HG03460 (cell line): ENCODE data around the gene HYAL4.
"Not testable (repeated sequence)": the region's sequence is repeated elsewhere in the genome, so short reads cannot be mapped to it uniquely, and the experiment has no call there.

ENCODE experiments used
- ATAC-seq: cut with Tn5 transposase; IDR thresholded peaks from one replicate; pipeline ENCODE4 v1.9.1; 2021; ENCODE audit not compliant: unreplicated experiment

The HYAL4 gene

DNA sequence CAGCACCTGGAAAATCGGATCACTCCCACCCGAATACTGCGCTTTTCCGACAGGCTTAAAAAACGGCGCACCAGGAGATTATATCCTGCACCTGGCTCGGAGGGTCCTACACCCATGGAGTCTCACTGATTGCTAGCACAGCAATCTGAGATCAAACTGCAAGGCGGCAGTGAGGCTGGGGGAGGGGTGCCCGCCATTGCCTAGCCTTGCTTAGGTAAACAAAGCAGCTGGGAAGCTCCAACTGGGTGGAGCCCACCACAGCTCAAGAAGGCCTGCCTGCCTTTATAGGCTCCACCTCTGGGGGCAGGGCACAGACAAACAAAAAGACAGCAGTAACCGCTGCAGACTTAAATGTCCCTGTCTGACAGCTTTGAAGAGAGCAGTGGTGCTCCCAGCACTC is 49.8 kb downstream of the HYAL4 start:
- ATAC-seq: not testable (repeated sequence)

DNA sequence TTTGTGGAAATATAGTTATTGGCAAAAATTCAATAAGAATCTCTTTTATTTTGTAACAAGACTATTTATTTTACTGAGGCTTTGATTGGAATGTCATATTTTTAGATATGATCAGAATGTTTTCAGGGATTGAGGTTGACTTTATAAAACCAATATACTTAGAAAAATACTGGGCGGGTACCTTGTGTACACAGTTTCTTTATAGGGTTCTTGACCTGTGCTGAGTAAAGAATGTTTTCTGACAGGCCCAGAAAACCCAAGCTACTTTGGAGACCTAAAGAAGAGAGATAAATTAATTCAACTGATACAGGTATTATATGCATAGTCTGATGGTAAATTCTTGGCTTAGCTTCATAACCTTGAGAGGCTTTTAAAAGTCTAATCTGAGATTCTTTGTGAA is 56.1 kb downstream of the HYAL4 start:
- no peak for ATAC-seq

DNA sequence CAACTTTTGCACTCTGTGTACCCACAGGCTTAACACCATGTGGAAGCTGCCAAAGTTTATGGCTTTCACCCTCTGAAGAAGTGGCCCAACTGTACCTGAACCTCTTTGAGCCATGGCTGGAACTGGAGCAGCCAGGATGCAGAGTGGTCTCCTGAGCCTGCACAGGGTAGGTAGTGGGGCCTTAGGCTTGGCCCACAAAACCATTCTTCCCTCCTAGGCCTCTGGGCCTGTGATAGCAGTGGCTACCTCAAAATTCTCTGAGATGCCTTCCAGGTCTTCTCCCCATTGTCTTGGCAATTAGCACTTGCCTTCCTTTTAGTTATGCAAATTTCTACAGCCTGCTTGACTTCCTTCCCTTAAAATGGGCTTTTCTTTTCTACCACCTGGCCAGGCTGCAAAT is 60.7 kb downstream of the HYAL4 start:
- no peak for ATAC-seq

DNA sequence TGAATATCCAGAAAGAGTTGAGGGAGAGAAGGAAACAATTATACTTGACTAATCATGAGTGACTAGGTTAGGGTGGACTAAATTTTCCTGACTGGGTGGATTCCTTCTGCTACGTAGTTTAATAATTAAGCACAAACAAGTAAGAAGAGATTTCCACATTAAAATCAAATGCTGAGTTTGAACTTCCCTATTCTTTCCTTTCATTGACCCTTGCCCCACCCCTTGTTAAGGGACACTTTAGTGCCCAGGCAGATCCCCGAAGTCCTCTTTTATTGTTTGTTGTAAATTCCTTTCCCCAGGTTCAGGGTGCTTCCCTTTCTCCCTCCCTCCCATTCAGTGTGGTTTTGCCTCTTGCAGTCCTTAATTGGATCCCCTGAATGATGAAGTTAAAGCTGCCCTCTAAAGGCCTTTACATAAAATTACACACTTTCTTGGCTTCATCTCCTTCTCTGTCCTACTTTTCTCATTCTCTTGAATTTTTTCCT is 71.3 kb downstream of the HYAL4 start:
- no peak for ATAC-seq

DNA sequence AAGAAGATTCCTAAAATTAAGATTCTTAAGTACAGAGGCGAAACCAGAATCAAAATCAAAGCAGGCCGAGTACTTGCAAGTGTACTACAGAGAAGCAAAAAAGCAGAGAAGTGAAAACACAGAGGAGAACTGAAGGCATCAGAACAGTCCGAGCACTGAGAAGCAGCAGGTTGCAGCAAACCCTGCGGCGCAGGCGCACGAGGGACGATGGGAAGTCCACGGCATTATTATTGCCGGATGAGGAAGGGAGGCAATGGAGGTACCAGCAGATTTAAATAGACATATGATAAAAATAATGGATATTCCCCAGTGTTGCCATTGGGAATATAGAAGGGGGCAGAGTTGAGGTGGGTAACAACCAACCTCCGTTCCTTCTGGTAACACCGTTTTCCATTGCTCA is 72.9 kb downstream of the HYAL4 start:
- ATAC-seq: no peak

DNA sequence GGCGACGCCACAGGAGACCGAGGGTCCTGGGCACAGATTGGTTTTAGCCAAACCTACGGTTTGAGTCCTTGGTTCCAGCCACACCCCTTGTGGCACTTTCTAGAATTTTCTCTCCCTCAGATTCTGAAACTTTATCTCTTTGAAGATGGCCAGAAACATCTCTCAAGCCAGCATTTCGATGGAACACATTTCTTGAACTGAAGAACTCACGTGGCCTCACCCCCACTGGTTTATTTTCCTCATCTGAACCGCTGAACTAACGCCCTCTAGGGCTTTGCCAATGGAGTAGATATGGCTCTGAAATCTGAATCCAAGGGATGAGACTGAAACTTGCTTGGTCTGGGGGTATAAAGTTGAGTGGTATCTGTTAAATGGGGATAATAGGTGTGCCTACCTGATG is 73.3 kb downstream of the HYAL4 start:
- no peak for ATAC-seq

DNA sequence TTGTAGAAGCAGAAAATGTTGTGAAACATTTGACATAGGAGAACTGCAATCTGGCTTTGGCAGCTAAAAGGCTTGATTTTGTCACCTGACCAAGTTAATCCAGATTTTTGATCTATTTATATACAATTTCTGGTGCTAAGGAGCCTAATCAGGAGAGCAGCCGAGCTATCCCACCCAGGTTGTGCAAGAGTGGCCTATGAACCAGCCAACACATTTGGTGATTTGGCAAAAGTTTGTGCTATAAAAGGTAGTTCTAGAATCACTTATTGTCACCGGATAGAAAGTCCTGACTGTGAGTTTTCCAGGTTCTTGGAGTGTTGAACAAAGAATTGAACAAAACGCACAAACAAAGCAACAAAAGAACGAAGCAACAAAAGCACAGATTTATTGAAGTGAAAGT is 78.6 kb downstream of the HYAL4 start:
- ATAC-seq: no peak

DNA sequence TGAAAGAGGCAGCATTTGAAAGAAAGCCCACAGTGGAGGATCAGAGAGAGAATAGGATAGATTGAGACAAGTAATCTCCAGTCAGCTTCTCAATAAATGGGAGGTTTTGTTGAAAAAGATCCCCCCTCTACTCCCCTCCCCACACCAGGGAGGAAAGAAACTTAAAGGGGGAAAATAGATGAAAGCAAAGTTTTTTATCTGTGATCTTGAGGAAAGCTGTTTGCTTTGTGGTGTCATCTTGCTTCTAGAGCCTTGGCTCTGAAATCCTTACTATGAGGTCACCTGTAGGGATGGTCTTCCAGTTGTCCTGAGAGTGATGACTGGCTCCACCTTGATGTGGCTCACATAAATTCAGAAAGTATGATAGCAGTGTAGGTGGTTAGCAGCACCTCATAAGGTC is 80.0 kb downstream of the HYAL4 start, which contains the start of gene SPAM1:
SPAM1 (plus strand) TSS at position 301 of the 400 bp plus-strand sequence. CDS start 28,330 bp downstream, outside the sequence.
- no peak for ATAC-seq
